ENCODE results near the gene NGLY1. TPM values are rescaled to one million over a fixed set of nuclear protein-coding genes. Genes with fewer than 3 reads are reported as not detected.

Gene NGLY1
- total and polyA plus RNA-seq, 2 of the 8 experiments (the other 6 are each of a cell fraction or from before 2014, with no cell fraction given): 3.1 to 24.8 TPM

- TF ChIP-seq CTCF (IDR thresholded peaks at IDR 0.05; ENCODE audit: control extremely low read depth in 1 of 3, insufficient read depth in 1 of 3, low read depth in 1 of 3, low read length in 3 of 3) (no peak), SAP30 (IDR thresholded peaks at IDR 0.05; ENCODE audit: insufficient read depth, insufficient replicate concordance, low read length) (no peak), POLR2A (IDR thresholded peaks at IDR 0.05; ENCODE audit: control extremely low read depth in 1 of 2, low read depth in 2 of 2, low read length in 2 of 2) (no peak)
These were observed 58.1 kb downstream of the NGLY1 start (continued) for GRCh38 chr3:25724948-25725645.
